ENCODE measurements around the gene KLRC4. TPM values are rescaled to one million over a fixed set of nuclear protein-coding genes. Genes with fewer than 3 reads are reported as not detected.
"Not testable (repeated sequence)": the region's sequence is repeated elsewhere in the genome, so short reads cannot be mapped to it uniquely, and the experiment has no call there.

The KLRC4 gene
- total RNA-seq, 4 donors from 2014 or later: not detected

- peaks cover 0 to 1% of the 10 kb centered on the region in 2 donors for H3K4me1 ChIP-seq
- ATAC-seq: no peak
- no peaks in the 10 kb centered on the region for H3K27me3 ChIP-seq
- DNase-seq: no peak
- intact Hi-C loops (cut with DNase I; ENCODE audit: low total_unique reads): no loop called here
- H3K27ac ChIP-seq: no peak overlapping the region
- in situ Hi-C loops (cut with MboI; ENCODE audit: low sequenced_read_pairs in 4 of 4): no loop called here
- TF ChIP-seq CTCF (IDR thresholded peaks at IDR 0.05 in 4 of 5, conservative IDR thresholded peaks at IDR 0.05 in 1 of 5) (no peak), POLR2A (IDR thresholded peaks at IDR 0.05) (no peak)
- H3K4me3 ChIP-seq: no peak overlapping the region
- H3K9me3 ChIP-seq: no peaks in the 10 kb centered on the region
- H3K36me3 ChIP-seq: no peaks in the 10 kb centered on the region
Measured at GRCh38 chr12:10386857-10387256, 22.7 kb downstream of the KLRC4 start.

GRCh38 chr12:10385166-10385613 is 24.4 kb downstream of the KLRC4 start:
- H3K27ac ChIP-seq: no peak overlapping the region
- in situ Hi-C loops (cut with MboI; ENCODE audit: low sequenced_read_pairs in 4 of 4): no loop called here
- DNase-seq (no peak), ATAC-seq (no peak)
- no peaks in the 10 kb centered on the region for H3K9me3 ChIP-seq
- H3K27me3 ChIP-seq: no peaks in the 10 kb centered on the region
- TF ChIP-seq CTCF (IDR thresholded peaks at IDR 0.05 in 4 of 5, conservative IDR thresholded peaks at IDR 0.05 in 1 of 5): no peak
- TF ChIP-seq POLR2A (IDR thresholded peaks at IDR 0.05): no peak
- H3K4me1 ChIP-seq: no peaks in the 10 kb centered on the region
- no peak overlapping the region for H3K4me3 ChIP-seq
- H3K36me3 ChIP-seq: no peaks in the 10 kb centered on the region
- intact Hi-C loops (cut with DNase I; ENCODE audit: low total_unique reads): no loop called here

- Histone ChIP-seq H3K27ac (no peak overlapping the region), H3K4me1 (no peaks in the 10 kb centered on the region), H3K9me3 (no peaks in the 10 kb centered on the region), H3K4me3 (no peak overlapping the region), H3K27me3 (no peaks in the 10 kb centered on the region), H3K36me3 (no peaks in the 10 kb centered on the region)
- ATAC-seq (no peak), DNase-seq (no peak)
- intact Hi-C loops (cut with DNase I; ENCODE audit: low total_unique reads) (no loop called here), in situ Hi-C loops (cut with MboI; ENCODE audit: low sequenced_read_pairs in 4 of 4) (no loop called here)
- TF ChIP-seq CTCF (IDR thresholded peaks at IDR 0.05 in 4 of 5, conservative IDR thresholded peaks at IDR 0.05 in 1 of 5): no peak
- TF ChIP-seq POLR2A (IDR thresholded peaks at IDR 0.05): no peak
Measured at GRCh38 chr12:10384191-10384590, 25.4 kb downstream of the KLRC4 start.

- DNase-seq: no peak
- in situ Hi-C loops (cut with MboI; ENCODE audit: low sequenced_read_pairs in 4 of 4): no loop called here
- Histone ChIP-seq H3K4me3 (no peak overlapping the region), H3K27me3 (no peaks in the 10 kb centered on the region), H3K36me3 (no peaks in the 10 kb centered on the region), H3K4me1 (no peaks in the 10 kb centered on the region), H3K9me3 (no peaks in the 10 kb centered on the region), H3K27ac (no peak overlapping the region)
- no peak for ATAC-seq
- intact Hi-C loops (cut with DNase I; ENCODE audit: low total_unique reads): no loop called here
- no peak for TF ChIP-seq POLR2A (IDR thresholded peaks at IDR 0.05)
- no peak for TF ChIP-seq CTCF (IDR thresholded peaks at IDR 0.05 in 4 of 5, conservative IDR thresholded peaks at IDR 0.05 in 1 of 5)
Measured at GRCh38 chr12:10381928-10382628, 27.5 kb downstream of the KLRC4 start.

GRCh38 chr12:10378737-10379136 is 30.8 kb downstream of the KLRC4 start:
- H3K36me3 ChIP-seq; H3K27ac ChIP-seq; intact Hi-C loops (cut with DNase I; ENCODE audit: low total_unique reads); DNase-seq; H3K9me3 ChIP-seq; H3K4me3 ChIP-seq; ATAC-seq; H3K4me1 ChIP-seq; H3K27me3 ChIP-seq; in situ Hi-C loops (cut with MboI; ENCODE audit: low sequenced_read_pairs in 4 of 4): not testable (repeated sequence)
